D721Med (cell line): ENCODE results near the gene SOX10.

Experiments used
- DNase-seq: peaks from one replicate; pipeline ENCODE4 v3.0.0; 2011; ENCODE audit warnings: low spot score; ENCODE audit not compliant: insufficient read length
- FAIRE-seq: peaks from 2 replicates; lab custom pipeline; 2011; peaks lifted over from hg19 to GRCh38; lab: Jason Lieb, UNC
- CTCF ChIP-seq: IDR thresholded peaks from 2 replicates; pipeline ENCODE4 v1.5.1; 2012; ENCODE audit warnings: mild to moderate bottlenecking, control low read depth; ENCODE audit not compliant: insufficient read depth; ENCODE audit errors: missing control alignments

The SOX10 gene

GRCh38 chr22:38018938-38019827 lies 34.8 kb upstream of the SOX10 start:
- FAIRE-seq (no peak), DNase-seq (no peak)
- TF ChIP-seq CTCF, result no peak

- DNase-seq, result no peak
- TF ChIP-seq CTCF, result no peak
- FAIRE-seq, result no peak
Observed at GRCh38 chr22:38017939-38018885, 33.9 kb upstream of the SOX10 start.

- no peak for TF ChIP-seq CTCF
- FAIRE-seq (no peak), DNase-seq (no peak)
Observed at GRCh38 chr22:38017272-38017920, 33.0 kb upstream of the SOX10 start.

- DNase-seq, result no peak
- no peak for FAIRE-seq
- TF ChIP-seq CTCF, result no peak
Observed at GRCh38 chr22:38016182-38017151, 32.1 kb upstream of the SOX10 start.

- DNase-seq (no peak), FAIRE-seq (no peak)
- no peak for TF ChIP-seq CTCF
Observed at GRCh38 chr22:38014083-38014482, 29.7 kb upstream of the SOX10 start.

GRCh38 chr22:38012604-38013072 lies 28.3 kb upstream of the SOX10 start:
- DNase-seq (no peak), FAIRE-seq (no peak)
- no peak for TF ChIP-seq CTCF
